T-cell (primary cell): ENCODE results near the gene HELZ. TPM values are rescaled to one million over a fixed set of nuclear protein-coding genes. Genes with fewer than 3 reads are reported as not detected.

ENCODE experiments used
- ATAC-seq, 4 experiments: fragments of 200-7000 bp in 3 of 4; fragments of 150-1000 bp in 1 of 4; cut with Tn5 transposase; replicated peaks in 1 of 4; 1 replicate in 3 of 4; 2 replicates in 1 of 4; pipeline ENCODE4 v1.10.0; 2021; ENCODE audit warnings: moderate library complexity in 3 of 4, mild to moderate bottlenecking in 2 of 4, moderate number of reproducible peaks in 1 of 4
- CTCF ChIA-PET, 2 donors: fragments of 300-600 bp; sonication (Branson Sonifier 250); formaldehyde crosslinking; loops; one replicate each; lab custom pipeline; 2022; ENCODE audit warnings: antibody characterized with exemption in 2 of 2; lab: Charles Lee
- POLR2A ChIA-PET, 2 donors: fragments of 300-600 bp; sonication (Branson Sonifier 250); formaldehyde crosslinking; loops; one replicate each; lab custom pipeline; 2022; ENCODE audit warnings: antibody characterized with exemption in 2 of 2; lab: Charles Lee
- DNase-seq, 35 experiments: peaks; one replicate each; pipeline versions ENCODE4 v3.0.0 to v3.0.0-alpha.2; 2013 to 2023
- H3K27ac ChIP-seq: one replicate; pipeline ENCODE4 v1.5.1; 2013; ENCODE audit warnings: low read length
- H3K27me3 ChIP-seq, 2 experiments: replicated peaks in 1 of 2; 1 replicate in 1 of 2; 2 replicates in 1 of 2; pipeline versions ENCODE4 v1.6.1 to v1.7.0; 2013; ENCODE audit warnings: low read length in 1 of 2, mixed read lengths in 1 of 2; ENCODE audit not compliant: control insufficient read depth in 2 of 2, insufficient read depth in 2 of 2; ENCODE audit errors: extremely low read depth in 1 of 2
- H3K36me3 ChIP-seq, 2 donors: 1 replicate in 1 of 2; 2 replicates in 1 of 2; pipeline versions ENCODE4 v1.6.1 to v1.7.0; 2013; ENCODE audit warnings: low read length in 1 of 2; ENCODE audit not compliant: control insufficient read depth in 2 of 2, insufficient read depth in 1 of 2; ENCODE audit errors: extremely low read depth in 1 of 2
- H3K4me1 ChIP-seq, 2 experiments: 1 replicate in 1 of 2; 2 replicates in 1 of 2; pipeline versions ENCODE4 v1.6.1 to v1.7.0; 2013; ENCODE audit warnings: low read length in 2 of 2, mixed read lengths in 1 of 2; ENCODE audit not compliant: insufficient read depth in 2 of 2, control insufficient read depth in 1 of 2; ENCODE audit errors: extremely low read depth in 1 of 2
- H3K4me3 ChIP-seq, 2 donors: 1 replicate in 1 of 2; 2 replicates in 1 of 2; pipeline versions ENCODE4 v1.5.1 to v1.7.0; 2013; ENCODE audit warnings: mild to moderate bottlenecking in 2 of 2, low read length in 1 of 2, moderate library complexity in 1 of 2; ENCODE audit not compliant: control insufficient read depth in 1 of 2; ENCODE audit errors: extremely low read depth in 1 of 2
- H3K9me3 ChIP-seq: 2 replicates; pipeline ENCODE4 v1.7.0; 2013
- H3K27ac Mint-ChIP-seq, 2 donors: one replicate each; pipeline ENCODE4 v1.8.0; 2020 to 2021; ENCODE audit warnings: mild to moderate bottlenecking in 2 of 2, mixed read lengths in 2 of 2
- H3K27me3 Mint-ChIP-seq, 2 donors: one replicate each; pipeline ENCODE4 v1.8.0; 2021 to 2022; ENCODE audit warnings: mixed read lengths in 2 of 2
- H3K36me3 Mint-ChIP-seq: one replicate; pipeline ENCODE4 v1.8.0; 2021; ENCODE audit warnings: mixed read lengths
- H3K4me1 Mint-ChIP-seq, 3 donors: one replicate each; pipeline ENCODE4 v1.8.0; 2020 to 2022; ENCODE audit warnings: mixed read lengths in 3 of 3, mild to moderate bottlenecking in 1 of 3
- H3K4me3 Mint-ChIP-seq, 3 donors: one replicate each; pipeline ENCODE4 v1.8.0; 2020 to 2022; ENCODE audit warnings: mild to moderate bottlenecking in 3 of 3, mixed read lengths in 3 of 3, moderate library complexity in 3 of 3
- H3K9me3 Mint-ChIP-seq, 3 donors: one replicate each; pipeline ENCODE4 v1.8.0; 2020 to 2022; ENCODE audit warnings: mixed read lengths in 3 of 3
- WGBS: methylation state at CpG from one replicate; pipeline ENCODE4 v1.1.5; 2013; ENCODE audit warnings: missing lambda C conversion rate; ENCODE audit not compliant: insufficient coverage; 5-methylcytosine and 5-hydroxymethylcytosine counted together
- total RNA-seq, 35 experiments: library from RNA in 6 of 35; stranded (reverse) in 6 of 35; fragments of 120-200 nt in 1 of 35; gene quantifications; one replicate each; pipeline versions ENCODE4 v1.2.1 to v1.2.4 and lab custom pipeline; 2013 to 2026

Gene HELZ
- total RNA-seq, 5 donors from 2014 or later (not counting 1 experiment from before 2014, with no cell fraction given), result 76.0 to 115 (median 91.6) TPM

DNA sequence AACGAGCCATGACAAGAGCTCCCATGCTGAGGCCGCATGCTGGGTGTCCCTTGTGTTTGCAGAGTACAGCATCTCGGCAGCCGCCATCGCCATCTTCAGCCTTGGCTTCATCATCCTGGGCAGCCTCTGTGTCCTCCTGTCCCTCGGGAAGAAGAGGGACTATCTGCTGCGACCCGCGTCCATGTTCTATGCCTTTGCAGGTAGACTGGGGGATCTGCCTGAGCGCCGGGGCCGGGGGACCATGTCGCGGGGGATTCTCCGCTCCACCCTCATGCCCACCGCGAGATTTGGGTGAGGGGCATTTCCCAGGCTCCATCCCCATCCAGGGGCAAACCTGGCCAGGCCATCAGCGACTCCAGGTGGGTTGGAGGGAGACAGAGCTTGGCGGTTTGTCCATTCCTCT is 190.0 kb downstream of the HELZ start:
- H3K36me3 ChIP-seq, result no peaks in the 10 kb centered on the region
- H3K27ac ChIP-seq, result no peak overlapping the region
- WGBS, result 90% methylated on average over 6 of the region's 19 CpGs
- no peaks in the 10 kb centered on the region for H3K27me3 ChIP-seq
- Mint-ChIP-seq H3K27me3 (no peaks in the 10 kb centered on the region), H3K36me3 (peaks cover 3% of the 10 kb centered on the region), H3K4me1 (no peaks in the 10 kb centered on the region), H3K27ac (no peak overlapping the region), H3K4me3 (no peak overlapping the region), H3K9me3 (no peaks in the 10 kb centered on the region)
- ATAC-seq (no peak), DNase-seq (no peak)
- POLR2A ChIA-PET, result no interaction called here
- no peak overlapping the region for H3K4me3 ChIP-seq
- no peaks in the 10 kb centered on the region for H3K4me1 ChIP-seq
- CTCF ChIA-PET, result no interaction called here
- H3K9me3 ChIP-seq, result no peaks in the 10 kb centered on the region

DNA sequence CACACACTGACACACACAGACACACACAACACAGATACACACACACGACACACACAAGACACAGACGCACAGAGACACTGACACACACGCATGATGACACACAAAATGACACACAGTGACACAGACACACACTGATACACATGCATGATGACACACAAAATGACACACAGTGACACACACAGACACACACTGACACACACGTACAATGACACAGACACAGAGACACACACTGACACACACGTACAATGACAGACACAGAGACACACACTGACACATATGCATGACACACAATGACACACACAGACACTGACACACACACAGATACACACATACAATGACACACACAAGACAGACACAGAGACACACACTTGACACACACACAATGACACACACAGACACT is 190.4 kb downstream of the HELZ start:
- H3K27me3 Mint-ChIP-seq, result no peaks in the 10 kb centered on the region
- peaks cover 0 to under 1% (median 0%) of the 10 kb centered on the region in 3 donors for H3K9me3 Mint-ChIP-seq
- no peaks in the 10 kb centered on the region for H3K36me3 ChIP-seq
- no peaks in the 10 kb centered on the region for H3K4me1 Mint-ChIP-seq
- no peaks in the 10 kb centered on the region for H3K9me3 ChIP-seq
- no peaks in the 10 kb centered on the region for H3K27me3 ChIP-seq
- H3K4me3 ChIP-seq, result no peak overlapping the region
- ATAC-seq, result no peak
- WGBS, result 87% methylated on average over 5 of the region's 5 CpGs
- DNase-seq, result no peak
- no peak overlapping the region for H3K4me3 Mint-ChIP-seq
- no peaks in the 10 kb centered on the region for H3K4me1 ChIP-seq
- peaks cover 3% of the 10 kb centered on the region for H3K36me3 Mint-ChIP-seq
- ChIA-PET POLR2A (no interaction called here), CTCF (no interaction called here)
- no peak overlapping the region for H3K27ac ChIP-seq
- no peak overlapping the region for H3K27ac Mint-ChIP-seq

DNA sequence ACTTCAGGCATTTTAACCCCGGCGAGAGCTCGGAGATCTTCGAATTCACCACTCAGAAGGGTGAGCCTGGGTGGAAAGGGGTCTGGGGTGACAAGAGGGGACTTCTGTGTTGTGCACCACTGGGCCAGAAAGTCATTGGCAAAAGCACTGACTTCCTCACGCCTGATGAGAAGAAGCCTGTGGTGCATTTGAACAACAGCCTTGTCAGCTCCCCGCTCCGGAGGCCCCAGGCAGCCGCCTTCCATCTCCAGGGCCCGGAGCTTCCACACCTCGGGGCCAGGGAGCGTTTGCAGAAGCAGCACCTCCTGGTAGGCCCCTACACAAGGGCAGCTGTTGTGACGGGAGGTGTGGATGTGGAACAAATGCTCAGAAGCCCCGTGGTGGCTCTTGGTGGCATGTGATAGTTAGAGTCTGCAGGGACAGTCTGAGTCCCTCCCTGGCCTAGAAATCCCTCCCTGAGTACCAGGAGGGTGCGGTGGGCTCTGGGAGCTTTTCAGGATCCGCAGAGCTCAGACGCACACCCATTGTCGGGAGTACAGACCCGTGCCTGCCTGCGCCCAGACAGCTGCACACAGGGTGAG is 190.9 kb downstream of the HELZ start:
- Histone ChIP-seq H3K27ac (no peak overlapping the region), H3K4me1 (no peaks in the 10 kb centered on the region), H3K27me3 (no peaks in the 10 kb centered on the region), H3K9me3 (no peaks in the 10 kb centered on the region), H3K36me3 (no peaks in the 10 kb centered on the region), H3K4me3 (no peak overlapping the region)
- Mint-ChIP-seq H3K9me3 (peaks cover 0 to 5% (median under 1%) of the 10 kb centered on the region in 3 donors), H3K4me1 (no peaks in the 10 kb centered on the region), H3K4me3 (no peak overlapping the region), H3K27ac (no peak overlapping the region), H3K27me3 (no peaks in the 10 kb centered on the region), H3K36me3 (peaks cover 3% of the 10 kb centered on the region)
- ChIA-PET CTCF (no interaction called here), POLR2A (no interaction called here)
- WGBS, result 83% methylated on average over 13 of the region's 19 CpGs
- ATAC-seq (no peak), DNase-seq (no peak)

- no peak overlapping the region for H3K27ac ChIP-seq
- ChIA-PET CTCF (no interaction called here), POLR2A (no interaction called here)
- WGBS, result 79% methylated on average over 3 of the region's 9 CpGs
- Mint-ChIP-seq H3K27me3 (no peaks in the 10 kb centered on the region), H3K36me3 (peaks cover 3% of the 10 kb centered on the region), H3K4me1 (no peaks in the 10 kb centered on the region), H3K27ac (no peak overlapping the region), H3K4me3 (no peak overlapping the region), H3K9me3 (peaks cover 0 to 11% (median 6%) of the 10 kb centered on the region in 3 donors)
- no peak overlapping the region for H3K4me3 ChIP-seq
- H3K4me1 ChIP-seq, result no peaks in the 10 kb centered on the region
- H3K36me3 ChIP-seq, result no peaks in the 10 kb centered on the region
- DNase-seq (no peak), ATAC-seq (no peak)
- no peaks in the 10 kb centered on the region for H3K27me3 ChIP-seq
- no peaks in the 10 kb centered on the region for H3K9me3 ChIP-seq
Measured at GRCh38 chr17:67053438-67054000, 191.5 kb downstream of the HELZ start.

GRCh38 chr17:67052720-67053437 is 192.1 kb downstream of the HELZ start:
- Mint-ChIP-seq H3K9me3 (peaks cover 0 to 18% (median 10%) of the 10 kb centered on the region in 3 donors), H3K36me3 (peaks cover 4% of the 10 kb centered on the region), H3K4me1 (no peaks in the 10 kb centered on the region), H3K4me3 (no peak overlapping the region), H3K27ac (no peak overlapping the region), H3K27me3 (no peaks in the 10 kb centered on the region)
- H3K4me1 ChIP-seq, result no peaks in the 10 kb centered on the region
- POLR2A ChIA-PET, result no interaction called here
- H3K27ac ChIP-seq, result no peak overlapping the region
- H3K9me3 ChIP-seq, result peaks cover under 1% of the 10 kb centered on the region
- no peaks in the 10 kb centered on the region for H3K27me3 ChIP-seq
- DNase-seq (no peak), ATAC-seq (no peak)
- H3K36me3 ChIP-seq, result no peaks in the 10 kb centered on the region
- no peak overlapping the region for H3K4me3 ChIP-seq
- CTCF ChIA-PET, result no interaction called here
- WGBS, result 85% methylated on average over 5 of the region's 9 CpGs

GRCh38 chr17:67051837-67052236 is 193.2 kb downstream of the HELZ start:
- ATAC-seq (no peak), DNase-seq (no peak)
- Mint-ChIP-seq H3K27me3 (no peaks in the 10 kb centered on the region), H3K4me1 (no peaks in the 10 kb centered on the region), H3K9me3 (peaks cover 2 to 28% (median 16%) of the 10 kb centered on the region in 3 donors), H3K27ac (no peak overlapping the region), H3K36me3 (peaks cover 15% of the 10 kb centered on the region), H3K4me3 (no peak overlapping the region)
- ChIA-PET POLR2A (no interaction called here), CTCF (no interaction called here)
- Histone ChIP-seq H3K27me3 (no peaks in the 10 kb centered on the region), H3K9me3 (peaks cover 2% of the 10 kb centered on the region), H3K4me1 (no peaks in the 10 kb centered on the region), H3K27ac (no peak overlapping the region), H3K4me3 (no peak overlapping the region), H3K36me3 (no peaks in the 10 kb centered on the region)
- 100% methylated on average over 1 of the region's 5 CpGs for WGBS
